Gastrocnemius medialis (tissue), 4 donors: ENCODE results near the gene ACIN1. TPM values are rescaled to one million over a fixed set of nuclear protein-coding genes. Genes with fewer than 3 reads are reported as not detected.

Source experiments
- ATAC-seq, 2 donors: fragments of 150-250 bp; one replicate each; pipeline ENCODE4 v1.9.1; 2016
- DNase-seq, 2 donors: peaks; one replicate each; pipeline ENCODE4 v3.0.0-alpha.2; 2019
- H3K27ac ChIP-seq, 4 donors: fragments of 200-600 bp; sonication (generic); 1 replicate in 1 of 4; 2 replicates in 3 of 4; pipeline ENCODE4 v1.5.1; 2016 to 2018; ENCODE audit warnings: mild to moderate bottlenecking in 2 of 4, moderate library complexity in 1 of 4
- H3K27me3 ChIP-seq, 3 donors: fragments of 200-600 bp; sonication (generic) in 2 of 3; 1 replicate in 1 of 3; 2 replicates in 2 of 3; pipeline versions ENCODE4 v1.5.1 to v1.6.0; 2016 to 2019; ENCODE audit warnings: mild to moderate bottlenecking in 1 of 3, moderate library complexity in 1 of 3
- H3K36me3 ChIP-seq, 2 donors: fragments of 200-600 bp; sonication (generic) in 1 of 2; one replicate each; pipeline ENCODE4 v1.5.1; 2017 to 2018
- H3K4me1 ChIP-seq, 2 donors: fragments of 200-600 bp; sonication (generic) in 1 of 2; one replicate each; pipeline ENCODE4 v1.5.1; 2016 to 2017; ENCODE audit warnings: mild to moderate bottlenecking in 2 of 2
- H3K4me3 ChIP-seq, 4 donors: fragments of 200-600 bp; sonication (generic) in 3 of 4; 1 replicate in 1 of 4; 2 replicates in 3 of 4; pipeline ENCODE4 v1.5.1; 2016 to 2019; ENCODE audit warnings: mild to moderate bottlenecking in 2 of 4
- H3K9me3 ChIP-seq, 3 donors: fragments of 200-600 bp; sonication (generic) in 2 of 3; 1 replicate in 1 of 3; 2 replicates in 2 of 3; pipeline ENCODE4 v1.5.1; 2016 to 2019
- CTCF ChIP-seq, 5 experiments: fragments of 450-650 bp in 3 of 5; fragments of 200-600 bp in 2 of 5; sonication (generic) in 2 of 5; IDR thresholded peaks in 4 of 5; conservative IDR thresholded peaks in 1 of 5; 1 replicate in 4 of 5; 2 replicates in 1 of 5; pipeline ENCODE4 v1.5.1; 2016 to 2019; ENCODE audit warnings: antibody characterized with exemption in 5 of 5, mild to moderate bottlenecking in 3 of 5, moderate library complexity in 3 of 5
- POLR2A ChIP-seq, 2 donors: fragments of 450-650 bp; IDR thresholded peaks; one replicate each; pipeline ENCODE4 v1.6.1; 2017; ENCODE audit warnings: antibody characterized with exemption in 2 of 2, mild to moderate bottlenecking in 2 of 2, moderate library complexity in 2 of 2
- in situ Hi-C, 4 donors: fragments of 200-750 bp; cut with MboI; loops; one replicate each; pipeline versions ENCODE4 v1.15.0 to v1.8.0; 2017; ENCODE audit warnings: low sequenced_read_pairs in 4 of 4
- intact Hi-C: fragments of 100-400 bp; cut with DNase I; formaldehyde crosslinking; loops from one replicate; pipeline ENCODE4 v1.15.1; 2023; ENCODE audit warnings: low total_unique reads
- total RNA-seq, 4 donors: library from RNA; depleted of rRNA; stranded (reverse); fragments of >200 nt; gene quantifications; one replicate each; pipeline versions ENCODE4 v1.1.0 to v1.2.3, GENCODE V29; 2016

Gene ACIN1
- total RNA-seq, 4 donors from 2014 or later = 61.9 to 74.8 (median 70.6) TPM

GRCh38 chr14:23115039-23115731 is 20.2 kb upstream of the ACIN1 start:
- in situ Hi-C loops = loop anchor here (5.0 to 25.0 kb wide), 2 partner anchors 72 to 172 kb away; partner anchors contain the start of gene HOMEZ (in 2 of the 4)
- no peaks in the 10 kb centered on the region for H3K9me3 ChIP-seq
- no peak overlapping the region for H3K4me3 ChIP-seq
- H3K27ac ChIP-seq = no peak overlapping the region
- intact Hi-C loops = no loop called here
- no peaks in the 10 kb centered on the region for H3K4me1 ChIP-seq
- peaks cover 0 to 3% (median 0%) of the 10 kb centered on the region in 3 donors for H3K27me3 ChIP-seq
- DNase-seq (no peak), ATAC-seq (peak in 1 of 2 donors; percentile 24)
- no peaks in the 10 kb centered on the region for H3K36me3 ChIP-seq
- TF ChIP-seq CTCF (IDR thresholded peaks at IDR 0.05 in 4 of 5, conservative IDR thresholded peaks at IDR 0.05 in 1 of 5) = no peak
- no peak for TF ChIP-seq POLR2A (IDR thresholded peaks at IDR 0.05)

- H3K4me1 ChIP-seq = no peaks in the 10 kb centered on the region
- ATAC-seq (no peak), DNase-seq (no peak)
- H3K27me3 ChIP-seq = peaks cover 0 to 3% (median 0%) of the 10 kb centered on the region in 3 donors
- no peaks in the 10 kb centered on the region for H3K36me3 ChIP-seq
- TF ChIP-seq POLR2A (IDR thresholded peaks at IDR 0.05) (no peak), CTCF (IDR thresholded peaks at IDR 0.05 in 4 of 5, conservative IDR thresholded peaks at IDR 0.05 in 1 of 5) (no peak)
- H3K4me3 ChIP-seq = no peak overlapping the region
- H3K9me3 ChIP-seq = no peaks in the 10 kb centered on the region
- no peak overlapping the region for H3K27ac ChIP-seq
- intact Hi-C loops (no loop called here), in situ Hi-C loops (loop anchor here (5.0 to 25.0 kb wide), 2 partner anchors 73 to 173 kb away; partner anchors contain the start of gene HOMEZ (in 2 of the 4))
Measured at GRCh38 chr14:23114669-23115038, 19.7 kb upstream of the ACIN1 start.

- ATAC-seq (no peak), DNase-seq (no peak)
- Histone ChIP-seq H3K27ac (no peak overlapping the region), H3K4me1 (no peaks in the 10 kb centered on the region), H3K27me3 (peaks cover 0 to 3% (median 0%) of the 10 kb centered on the region in 3 donors), H3K9me3 (no peaks in the 10 kb centered on the region), H3K4me3 (no peak overlapping the region), H3K36me3 (no peaks in the 10 kb centered on the region)
- intact Hi-C loops = no loop called here
- TF ChIP-seq CTCF (IDR thresholded peaks at IDR 0.05 in 4 of 5, conservative IDR thresholded peaks at IDR 0.05 in 1 of 5) (no peak), POLR2A (IDR thresholded peaks at IDR 0.05) (no peak)
- in situ Hi-C loops = loop anchor here in 2 of 4 donors (25.0 kb wide), 1 partner anchor 173 kb away; the partner anchor contains the start of gene HOMEZ (in 2 of the 2)
Measured at GRCh38 chr14:23114120-23114458, 19.2 kb upstream of the ACIN1 start.

- Histone ChIP-seq H3K27ac (no peak overlapping the region), H3K27me3 (peaks cover 0 to 3% (median 0%) of the 10 kb centered on the region in 3 donors), H3K9me3 (no peaks in the 10 kb centered on the region), H3K36me3 (no peaks in the 10 kb centered on the region), H3K4me3 (no peak overlapping the region), H3K4me1 (no peaks in the 10 kb centered on the region)
- no peak for TF ChIP-seq CTCF (IDR thresholded peaks at IDR 0.05 in 4 of 5, conservative IDR thresholded peaks at IDR 0.05 in 1 of 5)
- TF ChIP-seq POLR2A (IDR thresholded peaks at IDR 0.05) = no peak
- DNase-seq (no peak), ATAC-seq (no peak)
- in situ Hi-C loops (loop anchor here in 2 of 4 donors (25.0 kb wide), 1 partner anchor 174 kb away; the partner anchor contains the start of gene HOMEZ (in 2 of the 2)), intact Hi-C loops (no loop called here)
Measured at GRCh38 chr14:23113431-23114119, 18.6 kb upstream of the ACIN1 start.
